GM23338 (cell line): ENCODE data around the gene PTPRB. TPM values are rescaled to one million over a fixed set of nuclear protein-coding genes. Genes with fewer than 3 reads are reported as not detected.

ENCODE experiments used
- ATAC-seq: fragments of 200-7000 bp; cut with Tn5 transposase; 3 replicates; pipeline ENCODE4 v1.9.1; 2020
- DNase-seq: peaks from one replicate; pipeline ENCODE4 v3.0.0-alpha.2; 2015; ENCODE audit warnings: low spot score
- H2AFZ ChIP-seq: fragments of 200-600 bp; sonication (generic); 2 replicates; pipeline ENCODE4 v1.8.0; 2016; ENCODE audit warnings: antibody characterized with exemption, mild to moderate bottlenecking, moderate library complexity
- H3F3A ChIP-seq: fragments of 200-600 bp; sonication (generic); replicated peaks from 2 replicates; pipeline ENCODE4 v1.8.0; 2017; ENCODE audit warnings: antibody characterized with exemption, mixed run types, low read depth
- H3K27ac ChIP-seq: fragments of 200-600 bp; sonication (generic); 2 replicates; pipeline ENCODE4 v1.6.1; 2016; ENCODE audit warnings: low read depth
- H3K27me3 ChIP-seq: fragments of 200-600 bp; sonication (generic); 2 replicates; pipeline ENCODE4 v1.8.0; 2016; ENCODE audit warnings: mild to moderate bottlenecking, mixed run types, moderate library complexity; ENCODE audit not compliant: insufficient read depth
- H3K36me3 ChIP-seq: fragments of 200-600 bp; sonication (generic); 2 replicates; pipeline ENCODE4 v1.8.0; 2016; ENCODE audit warnings: mild to moderate bottlenecking; ENCODE audit not compliant: insufficient read depth
- H3K4me1 ChIP-seq: fragments of 200-600 bp; sonication (generic); 2 replicates; pipeline ENCODE4 v1.8.0; 2016; ENCODE audit warnings: mild to moderate bottlenecking, moderate library complexity; ENCODE audit not compliant: insufficient read depth
- H3K4me2 ChIP-seq: fragments of 200-600 bp; sonication (generic); 2 replicates; pipeline ENCODE4 v1.7.1; 2017; ENCODE audit warnings: mixed run types
- H3K4me3 ChIP-seq: fragments of 200-600 bp; sonication (generic); 2 replicates; pipeline ENCODE4 v1.6.1; 2016; ENCODE audit warnings: mixed run types
- H3K79me2 ChIP-seq: fragments of 200-600 bp; sonication (generic); replicated peaks from 2 replicates; pipeline ENCODE4 v1.8.0; 2017; ENCODE audit warnings: mild to moderate bottlenecking; ENCODE audit not compliant: insufficient read depth
- H3K9me2 ChIP-seq: fragments of 200-600 bp; sonication (generic); 2 replicates; pipeline ENCODE4 v1.8.0; 2017; ENCODE audit not compliant: insufficient read depth
- H4K20me1 ChIP-seq: fragments of 200-600 bp; sonication (generic); replicated peaks from 2 replicates; pipeline ENCODE4 v1.8.0; 2017; ENCODE audit warnings: mild to moderate bottlenecking; ENCODE audit not compliant: insufficient read depth
- H3K27ac Mint-ChIP-seq: 2 replicates; pipeline ENCODE4 v1.8.0; 2020; ENCODE audit warnings: inconsistent platforms, mild to moderate bottlenecking, moderate library complexity, mixed read lengths
- H3K27me3 Mint-ChIP-seq: 3 replicates; pipeline ENCODE4 v1.8.0; 2022; ENCODE audit warnings: low read depth, mild to moderate bottlenecking, moderate library complexity, mixed read lengths, inconsistent platforms; ENCODE audit not compliant: insufficient read depth, poor library complexity
- H3K36me3 Mint-ChIP-seq: 3 replicates; pipeline ENCODE4 v1.8.0; 2021; ENCODE audit warnings: low read depth, mild to moderate bottlenecking, inconsistent platforms, moderate library complexity, mixed read lengths
- H3K4me1 Mint-ChIP-seq: 3 replicates; pipeline ENCODE4 v1.8.0; 2020; ENCODE audit warnings: mild to moderate bottlenecking, inconsistent platforms, mixed read lengths
- H3K4me3 Mint-ChIP-seq: 3 replicates; pipeline ENCODE4 v1.8.0; 2021; ENCODE audit warnings: moderate library complexity, mild to moderate bottlenecking, inconsistent platforms, mixed read lengths
- H3K9me3 Mint-ChIP-seq: 3 replicates; pipeline ENCODE4 v1.8.0; 2020; ENCODE audit warnings: moderate library complexity, mild to moderate bottlenecking, inconsistent platforms, mixed read lengths
- CREB1 ChIP-seq: fragments of 250-450 bp; sonication (Bioruptor Pico); IDR thresholded peaks from 2 replicates; pipeline ENCODE4 v1.5.0; 2020; ENCODE audit warnings: low read depth, mild to moderate bottlenecking, moderate library complexity
- CTCF ChIP-seq, 2 experiments: fragments of 200-600 bp in 1 of 2; sonication (generic) in 1 of 2; conservative IDR thresholded peaks; 2 replicates each; pipeline versions ENCODE4 v1.5.1 to v1.6.1; 2016 to 2017; ENCODE audit warnings: antibody characterized with exemption in 2 of 2, low read depth in 2 of 2, mild to moderate bottlenecking in 2 of 2, moderate library complexity in 1 of 2
- ETS1 ChIP-seq: IDR thresholded peaks from 2 replicates; pipeline ENCODE4 v1.6.1; 2016; ENCODE audit warnings: antibody characterized with exemption
- EZH2 ChIP-seq: fragments of 200-600 bp; sonication (generic); IDR thresholded peaks from one replicate; pipeline ENCODE4 v1.8.0; 2017; ENCODE audit warnings: antibody characterized with exemption, mild to moderate bottlenecking, low read depth; ENCODE audit not compliant: unreplicated experiment
- EZH2phosphoT487 ChIP-seq: fragments of 200-600 bp; sonication (generic); IDR thresholded peaks from one replicate; pipeline ENCODE4 v1.8.1; 2018; ENCODE audit warnings: antibody characterized with exemption; ENCODE audit not compliant: unreplicated experiment
- JUNB ChIP-seq: IDR thresholded peaks from one replicate; pipeline ENCODE4 v1.6.1; 2016; ENCODE audit warnings: antibody characterized with exemption; ENCODE audit not compliant: unreplicated experiment
- NANOG ChIP-seq: IDR thresholded peaks from 2 replicates; pipeline ENCODE4 v1.6.1; 2016; ENCODE audit warnings: antibody characterized with exemption, borderline replicate concordance
- POLR2AphosphoS5 ChIP-seq: IDR thresholded peaks from 2 replicates; pipeline ENCODE4 v1.6.1; 2016; ENCODE audit warnings: antibody characterized with exemption, low read depth
- REST ChIP-seq: IDR thresholded peaks from one replicate; pipeline ENCODE4 v1.6.1; 2018; ENCODE audit warnings: antibody characterized with exemption; ENCODE audit not compliant: unreplicated experiment
- STAT1 ChIP-seq: IDR thresholded peaks from one replicate; pipeline ENCODE4 v1.6.1; 2016; ENCODE audit warnings: antibody characterized with exemption; ENCODE audit not compliant: unreplicated experiment
- ZNF114 ChIP-seq: fragments of 250-450 bp; sonication (Bioruptor Pico); IDR thresholded peaks from 2 replicates; pipeline ENCODE4 v1.5.0; 2020; ENCODE audit warnings: mild to moderate bottlenecking, moderate library complexity
- ZNF331 ChIP-seq: fragments of 250-450 bp; sonication (Bioruptor Pico); IDR thresholded peaks from 2 replicates; pipeline ENCODE4 v1.5.0; 2020; ENCODE audit warnings: low read depth, mild to moderate bottlenecking, moderate library complexity
- ZNF462 ChIP-seq: fragments of 250-450 bp; sonication (Bioruptor Pico); IDR thresholded peaks from 2 replicates; pipeline ENCODE4 v1.5.0; 2020; ENCODE audit warnings: mild to moderate bottlenecking, moderate library complexity
- polyA plus RNA-seq: library from polyadenylated mRNA; unstranded; fragments of >200 nt; fragmentation: Nextera tagmentation; extraction: Ambion mirVana; gene quantifications from 2 replicates; pipeline ENCODE4 v1.2.1, GENCODE V29; 2016
- total RNA-seq: library from RNA; depleted of rRNA; stranded (reverse); fragments of >200 nt; shearing (Covaris generic); gene quantifications from 2 replicates; pipeline ENCODE4 v1.2.3, GENCODE V29; 2014

The PTPRB gene
- total and polyA plus RNA-seq, 2 experiments from 2014 or later, result 0.13 to 1.7 TPM

GRCh38 chr12:70643939-70644338, 6.7 kb upstream of the PTPRB start (continued):
- TF ChIP-seq ZNF462, result no peak
- no peak for TF ChIP-seq CTCF (conservative IDR thresholded peaks at IDR 0.05; ENCODE audit: low read depth in 2 of 2)

- Histone ChIP-seq H2AFZ (no peak overlapping the region), H3K4me3 (no peak overlapping the region), H3K9me2 (no peaks in the 10 kb centered on the region), H3K27ac (no peak overlapping the region), H3K27me3 (no peaks in the 10 kb centered on the region), H3K79me2 (no peaks in the 10 kb centered on the region), H4K20me1 (no peaks in the 10 kb centered on the region), H3K4me2 (no peak overlapping the region), H3F3A (no peaks in the 10 kb centered on the region), H3K36me3 (no peaks in the 10 kb centered on the region), H3K4me1 (peaks cover 6% of the 10 kb centered on the region; the same call in 1 of the 2 replicates)
- TF ChIP-seq POLR2AphosphoS5, result no peak
- TF ChIP-seq NANOG, result no peak
- TF ChIP-seq EZH2phosphoT487, result no peak
- TF ChIP-seq ZNF331 (CRISPR knock-in tag), result no peak
- TF ChIP-seq ETS1, result no peak
- TF ChIP-seq REST, result no peak
- no peak for TF ChIP-seq ZNF114 (CRISPR knock-in tag)
- TF ChIP-seq EZH2, result no peak
- no peak for TF ChIP-seq STAT1
- TF ChIP-seq CREB1, result no peak
- no peak for TF ChIP-seq JUNB
- Mint-ChIP-seq H3K4me3 (no peak overlapping the region), H3K36me3 (no peaks in the 10 kb centered on the region), H3K27me3 (no peaks in the 10 kb centered on the region), H3K9me3 (no peaks in the 10 kb centered on the region), H3K27ac (no peak overlapping the region), H3K4me1 (peaks cover 13% of the 10 kb centered on the region; the same call in 2 of the 3 replicates)
- DNase-seq (no peak), ATAC-seq (no peak)
Measured at GRCh38 chr12:70641691-70642090, 4.5 kb upstream of the PTPRB start.
